H1 (cell line): ENCODE results near the gene DNAJB1. TPM values are rescaled to one million over a fixed set of nuclear protein-coding genes. Genes with fewer than 3 reads are reported as not detected.

Experiments used
- CTCF ChIA-PET: fragments of 300-600 bp; sonication (Branson Sonifier 250); formaldehyde crosslinking; loops from one replicate; lab custom pipeline; 2021; ENCODE audit not compliant: partially characterized antibody; lab: Charles Lee
- POLR2A ChIA-PET: fragments of 300-600 bp; sonication (Branson Sonifier 250); formaldehyde crosslinking; loops from one replicate; lab custom pipeline; 2021; ENCODE audit warnings: inconsistent platforms; ENCODE audit not compliant: partially characterized antibody; lab: Charles Lee
- DNase-seq, 2 experiments: peaks; one replicate each; pipeline versions ENCODE4 v3.0.0 to v3.0.0-alpha.2; 2010 to 2022; ENCODE audit warnings: low spot score in 2 of 2, low read depth in 1 of 2, mixed read lengths in 1 of 2
- FAIRE-seq: peaks from 2 replicates; lab custom pipeline; 2011; peaks lifted over from hg19 to GRCh38; lab: Jason Lieb, UNC
- H2AFZ ChIP-seq: 2 replicates; pipeline ENCODE4 v1.8.1; 2012; ENCODE audit warnings: low read length, inconsistent platforms
- H2AK5ac ChIP-seq: 2 replicates; pipeline ENCODE4 v1.6.1; 2013; ENCODE audit warnings: low read depth, low read length
- H2BK120ac ChIP-seq: replicated peaks from 2 replicates; pipeline ENCODE3; 2013; ENCODE audit warnings: low read depth, low read length, inconsistent platforms
- H2BK12ac ChIP-seq: 2 replicates; pipeline ENCODE4 v1.6.1; 2013; ENCODE audit warnings: low read depth, low read length
- H2BK15ac ChIP-seq: 2 replicates; pipeline ENCODE4 v1.6.1; 2013; ENCODE audit warnings: low read length
- H2BK20ac ChIP-seq: 2 replicates; pipeline ENCODE4 v1.6.1; 2013; ENCODE audit warnings: low read length
- H2BK5ac ChIP-seq: 2 replicates; pipeline ENCODE4 v1.6.1; 2013; ENCODE audit warnings: low read depth, low read length
- H3K14ac ChIP-seq: 2 replicates; pipeline ENCODE4 v1.6.1; 2013; ENCODE audit warnings: inconsistent platforms; ENCODE audit not compliant: insufficient read length
- H3K18ac ChIP-seq: 2 replicates; pipeline ENCODE4 v1.6.1; 2013; ENCODE audit warnings: low read length; ENCODE audit errors: extremely low read depth
- H3K23ac ChIP-seq: 2 replicates; pipeline ENCODE4 v1.6.1; 2013; ENCODE audit warnings: inconsistent platforms; ENCODE audit not compliant: insufficient read length
- H3K23me2 ChIP-seq: 2 replicates; pipeline ENCODE4 v1.6.1; 2013; ENCODE audit warnings: low read depth, low read length
- H3K27ac ChIP-seq: 2 replicates; pipeline ENCODE4 v1.6.1; 2011; ENCODE audit warnings: low read depth, low read length, inconsistent platforms
- H3K27me3 ChIP-seq, 4 experiments: replicated peaks in 1 of 4; 1 replicate in 1 of 4; 2 replicates in 3 of 4; pipeline versions ENCODE4 v1.6.1 to v1.8.1; 2011 to 2013; ENCODE audit warnings: low read length in 3 of 4, mild to moderate bottlenecking in 3 of 4, inconsistent platforms in 2 of 4, mixed read lengths in 2 of 4, moderate library complexity in 1 of 4; ENCODE audit not compliant: control insufficient read depth in 3 of 4, insufficient read depth in 3 of 4; ENCODE audit errors: extremely low read depth in 1 of 4
- H3K36me3 ChIP-seq, 4 experiments: 2 replicates each; pipeline versions ENCODE4 v1.6.1 to v1.8.1; 2011 to 2013; ENCODE audit warnings: mild to moderate bottlenecking in 4 of 4, low read length in 3 of 4, moderate library complexity in 2 of 4, control low read depth in 1 of 4, inconsistent platforms in 1 of 4; ENCODE audit not compliant: insufficient read depth in 4 of 4, control insufficient read depth in 2 of 4
- H3K4ac ChIP-seq: replicated peaks from 2 replicates; pipeline ENCODE3; 2013; ENCODE audit warnings: low read length, low read depth, mixed read lengths, inconsistent platforms; ENCODE audit not compliant: insufficient read length
- H3K4me1 ChIP-seq, 4 experiments: replicated peaks in 1 of 4; 1 replicate in 1 of 4; 2 replicates in 3 of 4; pipeline versions ENCODE4 v1.6.1 to v1.8.1; 2011 to 2013; ENCODE audit warnings: low read length in 3 of 4, inconsistent platforms in 2 of 4, mixed read lengths in 1 of 4; ENCODE audit not compliant: insufficient read depth in 4 of 4, control insufficient read depth in 3 of 4
- H3K4me2 ChIP-seq, 2 experiments: 2 replicates each; pipeline versions ENCODE4 v1.6.1 to v1.8.1; 2011 to 2013; ENCODE audit warnings: low read depth in 2 of 2, low read length in 2 of 2, control low read depth in 1 of 2, inconsistent platforms in 1 of 2, mild to moderate bottlenecking in 1 of 2; ENCODE audit not compliant: insufficient read depth in 1 of 2
- H3K4me3 ChIP-seq, 4 experiments: fragments of 200-600, 300-600 bp in 1 of 4; sonication (generic), shearing (Covaris generic), sonication (Bioruptor Twin) in 1 of 4; 2 replicates each; pipeline versions ENCODE4 v1.5.1 to v1.8.1; 2011 to 2016; ENCODE audit warnings: low read length in 4 of 4, low read depth in 3 of 4, control low read depth in 2 of 4, inconsistent platforms in 2 of 4, mild to moderate bottlenecking in 2 of 4, mixed read lengths in 1 of 4, moderate library complexity in 1 of 4; ENCODE audit not compliant: insufficient read depth in 2 of 4; ENCODE audit errors: extremely low read depth in 1 of 4
- H3K56ac ChIP-seq: replicated peaks from 2 replicates; pipeline ENCODE3; 2013; ENCODE audit warnings: low read depth, mild to moderate bottlenecking, mixed read lengths, low read length, inconsistent platforms; ENCODE audit not compliant: insufficient read length
- H3K79me1 ChIP-seq: 2 replicates; pipeline ENCODE4 v1.6.1; 2013; ENCODE audit warnings: low read depth, low read length, control low read depth
- H3K79me2 ChIP-seq, 2 experiments: 2 replicates each; pipeline versions ENCODE4 v1.6.1 to v1.8.1; 2012 to 2013; ENCODE audit warnings: low read length in 2 of 2, mild to moderate bottlenecking in 2 of 2, inconsistent platforms in 1 of 2; ENCODE audit not compliant: insufficient read depth in 2 of 2, control insufficient read depth in 1 of 2
- H3K9ac ChIP-seq, 4 experiments: replicated peaks in 1 of 4; 1 replicate in 1 of 4; 2 replicates in 3 of 4; pipeline versions ENCODE4 v1.6.1 to v1.8.1; 2011 to 2013; ENCODE audit warnings: low read depth in 3 of 4, low read length in 3 of 4, control low read depth in 2 of 4, mild to moderate bottlenecking in 2 of 4, moderate library complexity in 2 of 4, inconsistent platforms in 1 of 4; ENCODE audit errors: extremely low read depth in 1 of 4
- H3K9me3 ChIP-seq, 2 experiments: 2 replicates each; pipeline versions ENCODE4 v1.6.1 to v1.8.1; 2012 to 2013; ENCODE audit warnings: mild to moderate bottlenecking in 2 of 2, moderate library complexity in 2 of 2, control low read depth in 1 of 2, inconsistent platforms in 1 of 2, low read depth in 1 of 2, low read length in 1 of 2, mixed read lengths in 1 of 2; ENCODE audit not compliant: insufficient read depth in 2 of 2
- H4K20me1 ChIP-seq, 2 experiments: replicated peaks in 1 of 2; 2 replicates each; pipeline versions ENCODE3 to v1.8.1; 2011 to 2013; ENCODE audit warnings: inconsistent platforms in 2 of 2, low read length in 2 of 2, mild to moderate bottlenecking in 1 of 2; ENCODE audit not compliant: insufficient read depth in 2 of 2, control insufficient read depth in 1 of 2
- H4K5ac ChIP-seq: 2 replicates; pipeline ENCODE4 v1.6.1; 2013; ENCODE audit warnings: low read length, low read depth, mixed read lengths, inconsistent platforms; ENCODE audit not compliant: insufficient read length
- H4K8ac ChIP-seq: 2 replicates; pipeline ENCODE4 v1.8.0; 2013; ENCODE audit warnings: mild to moderate bottlenecking, moderate library complexity, low read length, inconsistent platforms; ENCODE audit not compliant: insufficient read depth; ENCODE audit errors: extremely low read depth
- H4K91ac ChIP-seq: replicated peaks from 2 replicates; pipeline ENCODE3; 2013; ENCODE audit warnings: low read length, mixed read lengths, inconsistent platforms; ENCODE audit not compliant: insufficient read length
- CTCF ChIP-seq, 3 experiments: IDR thresholded peaks; 1 replicate in 2 of 3; 2 replicates in 1 of 3; pipeline versions ENCODE4 v1.5.1 to v1.6.1; 2011; ENCODE audit warnings: low read length in 3 of 3, mild to moderate bottlenecking in 3 of 3, inconsistent platforms in 2 of 3, low read depth in 1 of 3, moderate library complexity in 1 of 3; ENCODE audit not compliant: insufficient read depth in 1 of 3; ENCODE audit errors: control extremely low read depth in 1 of 3
- EP300 ChIP-seq, 2 experiments: IDR thresholded peaks; 1 replicate in 1 of 2; 2 replicates in 1 of 2; pipeline ENCODE4 v1.6.1; 2011 to 2012; ENCODE audit warnings: low read depth in 2 of 2, low read length in 2 of 2, mild to moderate bottlenecking in 2 of 2, borderline replicate concordance in 1 of 2, inconsistent platforms in 1 of 2, moderate library complexity in 1 of 2
- JUND ChIP-seq: IDR thresholded peaks from 2 replicates; pipeline ENCODE4 v1.6.1; 2011; ENCODE audit warnings: mild to moderate bottlenecking, improper control_type of control experiment, low read length
- KDM4A ChIP-seq: IDR thresholded peaks from one replicate; pipeline ENCODE4 v1.7.1; 2012; ENCODE audit warnings: low read depth, mild to moderate bottlenecking, moderate library complexity, low read length, inconsistent platforms; ENCODE audit not compliant: severe bottlenecking
- RAD21 ChIP-seq, 2 experiments: IDR thresholded peaks in 1 of 2; conservative IDR thresholded peaks in 1 of 2; 2 replicates each; pipeline ENCODE4 v1.6.1; 2011; ENCODE audit warnings: low read depth in 2 of 2, low read length in 2 of 2, improper control_type of control experiment in 1 of 2, inconsistent platforms in 1 of 2, mild to moderate bottlenecking in 1 of 2, moderate library complexity in 1 of 2
- SP1 ChIP-seq: IDR thresholded peaks from 2 replicates; pipeline ENCODE4 v1.6.1; 2011; ENCODE audit warnings: low read depth, low read length
- USF2 ChIP-seq: IDR thresholded peaks from 2 replicates; pipeline ENCODE4 v1.6.1; 2011; ENCODE audit warnings: low read length, improper control_type of control experiment
- WGBS, 2 experiments: shearing (Covaris generic) in 1 of 2; methylation state at CpG; one replicate each; pipeline versions ENCODE4 v1.1.6 to v1.1.7; 2013 to 2015; ENCODE audit warnings: low lambda C conversion rate in 2 of 2, mixed read lengths in 2 of 2, inconsistent platforms in 1 of 2, low coverage in 1 of 2, missing lambda C conversion rate in 1 of 2; ENCODE audit not compliant: insufficient replicate concordance in 2 of 2, insufficient coverage in 1 of 2, insufficient read length in 1 of 2; ENCODE audit errors: extremely low coverage in 1 of 2, missing lambda C conversion rate in 1 of 2; 5-methylcytosine and 5-hydroxymethylcytosine counted together
- polyA plus RNA-seq, 7 experiments: library from polyadenylated mRNA; depleted of rRNA in 3 of 7; stranded (reverse) in 5 of 7; unstranded in 2 of 7; fragments of >200 nt in 5 of 7; fragments of 200-250 nt in 2 of 7; gene quantifications; 1 replicate in 5 of 7; 2 replicates in 1 of 7; 4 replicates in 1 of 7; pipeline versions ENCODE4 v1.2.1 to v1.2.3, GENCODE V29; 2011 to 2013; ENCODE audit warnings: missing spikeins in 2 of 7, mixed read lengths in 2 of 7
- total RNA-seq: library from RNA; stranded (reverse); fragmentation: NEBNext Ultra II Directional; extraction: Animal tissue kit (Norgen Biotek cat#: 25700); gene quantifications from 2 replicates; pipeline ENCODE4 v1.2.1, GENCODE V29; 2021

The DNAJB1 gene
- total and polyA plus RNA-seq, 2 of the 8 experiments (the other 6 are each of a cell fraction or from before 2014, with no cell fraction given): 62.9 to 64.3 TPM

- Histone ChIP-seq H3K56ac (no peak overlapping the region), H4K8ac (peak overlapping the region; percentile 66; the same call in 1 of the 2 replicates), H3K4me1 (peaks cover 0 to 25% (median 19%) of the 10 kb centered on the region in 4 experiments; a peak in 6 of 7 replicates), H2BK120ac (no peak overlapping the region), H3K27ac (no peak overlapping the region), H3K4ac (no peak overlapping the region), H2BK15ac (no peak overlapping the region), H3K9ac (peak overlapping the region in 1 of 4 experiments; percentile 39; a peak in 1 of 7 replicates), H2BK5ac (no peak overlapping the region), H4K20me1 (peaks cover 4 to 18% of the 10 kb centered on the region in 2 experiments), H3K18ac (no peak overlapping the region), H3K27me3 (no peaks in the 10 kb centered on the region), H2AFZ (no peak overlapping the region), H3K9me3 (no peaks in the 10 kb centered on the region), H3K4me2 (peak overlapping the region in 1 of 2 experiments; percentile 53; a peak in 2 of 4 replicates), H3K23ac (no peak overlapping the region), H3K36me3 (no peaks in the 10 kb centered on the region), H3K79me2 (peaks cover 0 to 28% of the 10 kb centered on the region in 2 experiments; a peak in 1 of 4 replicates), H2AK5ac (no peak overlapping the region), H3K4me3 (no peak overlapping the region), H4K5ac (peak overlapping the region; percentile 12), H2BK20ac (no peak overlapping the region), H2BK12ac (no peak overlapping the region), H3K14ac (no peak overlapping the region), H3K79me1 (peaks cover 15% of the 10 kb centered on the region), H4K91ac (no peak overlapping the region), H3K23me2 (no peaks in the 10 kb centered on the region)
- ChIA-PET CTCF (interaction anchor here (0.6 to 6.3 kb wide), 22 partner anchors 9 to 740 kb away, joined by 3 to 47 read pairs (median 3); partner anchors contain the start of genes GIPC1 and NDUFB7), POLR2A (interaction anchor here (0.9 to 1.8 kb wide), 6 partner anchors 8 to 39 kb away, joined by 3 to 8 read pairs (median 4); partner anchors contain the start of gene NDUFB7)
- FAIRE-seq (no peak), DNase-seq (peak; percentile 81 to 90)
- 15% methylated on average over 18 of the region's 18 CpGs; no CpG with 5 or more reads in 1 of the 2 experiments for WGBS, 2 experiments
- peak; percentile 57; the same call in 1 of the 2 replicates for TF ChIP-seq JUND
- no peak for TF ChIP-seq KDM4A
- TF ChIP-seq EP300 (IDR thresholded peaks at IDR 0.05; ENCODE audit: borderline replicate concordance in 1 of 2, low read depth in 2 of 2, low read length in 2 of 2): peak in 1 of 2 experiments; percentile 16; a peak in 1 of 3 replicates
- TF ChIP-seq CTCF (IDR thresholded peaks at IDR 0.05; ENCODE audit: control extremely low read depth in 1 of 3, insufficient read depth in 1 of 3, low read depth in 1 of 3, low read length in 3 of 3): peak; percentile 92 to 99 (median 99)
- no peak for TF ChIP-seq USF2
- TF ChIP-seq RAD21 (IDR thresholded peaks at IDR 0.05 in 1 of 2, conservative IDR thresholded peaks at IDR 0.05 in 1 of 2; ENCODE audit: low read depth in 2 of 2, low read length in 2 of 2): peak; percentile 60 to 72
- 0 out of 2 replicates have a peak, but pooled peaks have one; percentile 17 for TF ChIP-seq SP1
Measured at GRCh38 chr19:14556662-14557188, 38.5 kb upstream of the DNAJB1 start.
